PFSK-1 (cell line): ENCODE data around the gene TBCD.

Experiments
- FOXP2 ChIP-seq: optimal IDR thresholded peaks from 2 replicates; pipeline ENCODE3; 2011; ENCODE audit warnings: borderline replicate concordance, control low read depth, inconsistent platforms; ENCODE audit not compliant: insufficient read depth; ENCODE audit errors: extremely low read length, extremely low read depth
- POLR2AphosphoS5 ChIP-seq: IDR thresholded peaks from 2 replicates; pipeline ENCODE4 v1.6.1; 2012; ENCODE audit warnings: low read depth, mild to moderate bottlenecking, control low read depth, low read length, moderate library complexity
- SIN3A ChIP-seq: IDR thresholded peaks from 2 replicates; pipeline ENCODE4 v1.6.1; 2012; ENCODE audit warnings: mild to moderate bottlenecking, low read length, moderate library complexity, borderline replicate concordance; ENCODE audit not compliant: insufficient read depth
- TAF1 ChIP-seq: IDR thresholded peaks from 2 replicates; pipeline ENCODE4 v1.6.1; 2012; ENCODE audit warnings: low read length, control low read depth, borderline replicate concordance; ENCODE audit not compliant: insufficient read depth
- TF ChIP-seq, protein P1 (sequence below), 2 experiments: IDR thresholded peaks; 2 replicates each; pipeline versions ENCODE4 v1.6.1 to v1.8.0; 2011 to 2012; ENCODE audit warnings: low read depth in 2 of 2, low read length in 2 of 2, control low read depth in 1 of 2, inconsistent platforms in 1 of 2, mild to moderate bottlenecking in 1 of 2, moderate library complexity in 1 of 2; ENCODE audit not compliant: insufficient read depth in 1 of 2

TBCD gene

DNA sequence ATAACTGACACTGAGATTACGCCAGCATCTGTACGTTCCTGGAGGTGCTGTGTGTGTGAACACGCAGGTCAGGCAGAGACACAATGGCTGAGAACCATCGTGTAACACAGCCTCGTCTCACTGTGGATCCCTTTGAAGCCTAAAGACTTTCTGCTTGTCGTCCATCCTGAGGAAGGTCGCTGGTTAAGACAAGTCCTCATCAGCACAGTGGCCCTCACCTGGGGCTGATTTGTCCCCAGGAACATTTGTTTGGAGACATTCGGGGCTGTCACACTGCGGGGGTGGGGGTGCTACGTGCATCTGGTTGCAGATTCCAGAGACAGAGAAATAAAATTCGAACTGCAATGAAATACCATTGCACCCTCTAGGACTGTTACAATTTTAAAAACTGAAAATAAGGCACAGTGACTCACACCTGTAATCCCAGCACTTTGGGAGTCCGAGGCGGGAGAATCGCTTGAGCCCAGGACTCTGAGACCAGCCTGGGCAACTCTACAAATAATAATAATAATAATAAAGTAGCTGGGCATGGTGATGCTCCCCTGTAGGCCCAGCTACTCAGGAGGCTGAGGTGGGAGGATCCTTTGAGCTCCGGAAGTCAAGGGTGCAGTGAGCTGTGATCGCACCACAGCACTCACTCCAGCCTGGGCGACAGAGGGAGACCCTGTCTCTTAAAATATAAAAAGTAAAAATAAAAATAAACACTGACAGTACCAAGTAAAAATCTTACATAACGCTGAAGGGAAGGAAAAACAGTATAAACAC lies 215.6 kb downstream of the TBCD start:
- TF ChIP-seq, protein P1, sequence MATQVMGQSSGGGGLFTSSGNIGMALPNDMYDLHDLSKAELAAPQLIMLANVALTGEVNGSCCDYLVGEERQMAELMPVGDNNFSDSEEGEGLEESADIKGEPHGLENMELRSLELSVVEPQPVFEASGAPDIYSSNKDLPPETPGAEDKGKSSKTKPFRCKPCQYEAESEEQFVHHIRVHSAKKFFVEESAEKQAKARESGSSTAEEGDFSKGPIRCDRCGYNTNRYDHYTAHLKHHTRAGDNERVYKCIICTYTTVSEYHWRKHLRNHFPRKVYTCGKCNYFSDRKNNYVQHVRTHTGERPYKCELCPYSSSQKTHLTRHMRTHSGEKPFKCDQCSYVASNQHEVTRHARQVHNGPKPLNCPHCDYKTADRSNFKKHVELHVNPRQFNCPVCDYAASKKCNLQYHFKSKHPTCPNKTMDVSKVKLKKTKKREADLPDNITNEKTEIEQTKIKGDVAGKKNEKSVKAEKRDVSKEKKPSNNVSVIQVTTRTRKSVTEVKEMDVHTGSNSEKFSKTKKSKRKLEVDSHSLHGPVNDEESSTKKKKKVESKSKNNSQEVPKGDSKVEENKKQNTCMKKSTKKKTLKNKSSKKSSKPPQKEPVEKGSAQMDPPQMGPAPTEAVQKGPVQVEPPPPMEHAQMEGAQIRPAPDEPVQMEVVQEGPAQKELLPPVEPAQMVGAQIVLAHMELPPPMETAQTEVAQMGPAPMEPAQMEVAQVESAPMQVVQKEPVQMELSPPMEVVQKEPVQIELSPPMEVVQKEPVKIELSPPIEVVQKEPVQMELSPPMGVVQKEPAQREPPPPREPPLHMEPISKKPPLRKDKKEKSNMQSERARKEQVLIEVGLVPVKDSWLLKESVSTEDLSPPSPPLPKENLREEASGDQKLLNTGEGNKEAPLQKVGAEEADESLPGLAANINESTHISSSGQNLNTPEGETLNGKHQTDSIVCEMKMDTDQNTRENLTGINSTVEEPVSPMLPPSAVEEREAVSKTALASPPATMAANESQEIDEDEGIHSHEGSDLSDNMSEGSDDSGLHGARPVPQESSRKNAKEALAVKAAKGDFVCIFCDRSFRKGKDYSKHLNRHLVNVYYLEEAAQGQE (IDR thresholded peaks at IDR 0.05; ENCODE audit: insufficient read depth in 1 of 2, low read depth in 2 of 2, low read length in 2 of 2): no peak
- TF ChIP-seq SIN3A (no peak), POLR2AphosphoS5 (no peak), TAF1 (no peak), FOXP2 (no peak)

DNA sequence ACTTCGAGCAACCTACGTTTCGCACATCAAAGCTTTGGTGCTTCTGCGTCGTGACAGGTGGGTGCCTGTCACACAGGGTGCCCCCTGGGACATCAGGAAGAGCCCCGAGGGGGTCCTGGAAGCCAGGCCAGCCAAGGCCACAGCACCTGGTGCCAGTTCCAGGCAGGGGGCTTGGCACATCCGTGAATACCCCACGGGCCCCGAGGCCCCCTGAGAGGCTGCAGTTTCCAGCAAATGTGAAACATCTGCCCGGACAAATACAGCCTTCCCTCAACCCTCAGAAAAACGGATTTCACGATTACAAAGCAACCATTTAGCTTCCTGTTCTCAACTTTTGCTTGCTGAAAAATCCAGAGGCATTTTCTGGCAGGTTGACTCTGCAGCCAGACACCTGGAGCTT lies 218.2 kb downstream of the TBCD start:
- no peak for TF ChIP-seq SIN3A
- no peak for TF ChIP-seq TAF1
- TF ChIP-seq, protein P1 (IDR thresholded peaks at IDR 0.05; ENCODE audit: insufficient read depth in 1 of 2, low read depth in 2 of 2, low read length in 2 of 2): no peak
- TF ChIP-seq POLR2AphosphoS5: no peak
- no peak for TF ChIP-seq FOXP2

DNA sequence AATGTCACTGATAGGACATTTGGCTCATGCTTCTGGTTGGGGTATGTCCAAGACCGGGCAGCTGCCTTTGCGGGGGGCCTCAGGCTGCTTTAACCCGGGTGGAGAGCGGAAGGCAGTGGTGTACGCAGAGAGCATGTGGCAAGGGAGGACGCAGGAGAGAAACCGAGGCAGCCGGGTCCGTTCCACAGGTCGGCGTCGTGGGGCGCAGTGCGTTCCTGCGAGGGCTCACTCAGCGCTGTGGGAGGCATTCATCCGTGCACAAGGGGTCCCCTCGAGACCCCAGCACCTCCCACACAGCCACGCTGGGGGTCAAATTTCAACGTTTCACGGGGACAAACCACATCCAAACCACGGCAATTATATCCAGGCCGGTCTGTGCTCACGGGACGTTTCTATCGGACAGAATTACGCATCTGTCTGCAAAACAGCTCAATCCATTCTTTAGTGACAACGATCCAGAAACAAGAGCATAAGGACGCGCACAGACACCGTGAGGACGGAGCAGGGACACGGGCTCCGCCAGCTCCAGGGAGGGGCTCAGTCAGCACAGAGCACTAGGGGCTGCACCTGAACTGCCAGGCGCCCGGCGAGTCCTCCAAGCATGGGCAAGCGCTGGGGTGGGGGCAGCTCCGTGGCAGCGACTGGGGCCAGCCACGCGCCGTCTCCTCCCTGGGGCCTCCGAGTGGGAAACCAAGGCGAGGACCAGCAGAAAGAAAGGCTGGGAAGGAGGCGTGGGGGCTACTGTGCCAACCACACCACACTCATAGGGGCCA lies 219.1 kb downstream of the TBCD start:
- TF ChIP-seq, protein P1 (IDR thresholded peaks at IDR 0.05; ENCODE audit: insufficient read depth in 1 of 2, low read depth in 2 of 2, low read length in 2 of 2): no peak
- TF ChIP-seq TAF1 (no peak), FOXP2 (no peak), POLR2AphosphoS5 (no peak), SIN3A (no peak)

DNA sequence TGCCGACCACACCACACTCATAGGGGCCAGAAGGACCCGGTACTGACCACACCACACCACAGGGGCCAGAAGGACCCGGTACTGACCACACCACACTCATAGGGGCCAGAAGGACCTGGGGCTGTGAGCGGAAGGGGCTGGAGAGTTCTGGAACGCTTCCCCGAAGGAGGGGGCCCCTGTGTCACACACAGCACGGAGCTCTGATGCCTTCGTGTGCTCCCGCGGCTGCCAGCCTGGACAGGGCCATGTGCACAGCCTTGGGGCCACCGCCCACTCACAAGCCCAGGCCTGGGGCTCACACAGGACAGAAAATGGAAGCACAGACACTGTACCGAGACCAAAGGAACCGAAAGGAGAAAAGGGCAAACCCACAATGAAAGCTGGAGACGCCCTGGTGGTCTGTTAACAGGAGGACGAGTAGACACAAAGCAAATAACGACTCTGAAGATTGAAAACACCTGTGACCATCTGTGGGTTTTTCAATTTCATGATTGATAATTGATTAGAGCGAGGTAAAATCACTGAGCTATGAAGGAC lies 221.0 kb downstream of the TBCD start:
- no peak for TF ChIP-seq SIN3A
- TF ChIP-seq, protein P1 (IDR thresholded peaks at IDR 0.05; ENCODE audit: insufficient read depth in 1 of 2, low read depth in 2 of 2, low read length in 2 of 2): no peak
- no peak for TF ChIP-seq FOXP2
- no peak for TF ChIP-seq POLR2AphosphoS5
- TF ChIP-seq TAF1: no peak
